ENCODE data around the gene ZNF248.

ZNF248 gene

DNA sequence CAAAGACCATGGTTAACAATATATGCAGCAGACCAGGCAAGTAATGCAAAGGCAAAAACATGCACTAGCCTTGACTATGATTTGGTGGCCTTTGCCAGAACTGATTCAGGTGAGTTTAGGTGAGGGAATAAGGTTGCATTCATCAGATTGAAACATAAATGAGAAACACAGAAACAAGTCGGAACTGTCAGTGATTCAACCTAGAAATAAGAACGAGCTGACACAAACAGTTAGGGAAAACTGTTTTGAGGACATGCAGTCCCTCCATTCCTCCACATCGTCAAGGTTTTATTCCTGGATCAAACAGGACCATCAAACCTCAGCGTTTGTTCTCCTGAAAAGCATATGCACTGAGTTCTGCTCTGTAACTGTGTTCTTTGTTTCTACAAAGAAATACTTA lies 1.8 kb downstream of the ZNF248 start:
- TF ChIP-seq CTCF (IDR thresholded peaks at IDR 0.05; ENCODE audit: poor library complexity, severe bottlenecking): no peak
- Histone ChIP-seq H3K4me3 (ENCODE audit: severe bottlenecking) (no peak overlapping the region), H3K9me3 (ENCODE audit: severe bottlenecking) (no peaks in the 10 kb centered on the region), H3K36me3 (ENCODE audit: low read depth) (peaks cover 11% of the 10 kb centered on the region), H3K27me3 (ENCODE audit: insufficient read depth, poor library complexity, severe bottlenecking) (no peaks in the 10 kb centered on the region), H3K27ac (ENCODE audit: poor library complexity, severe bottlenecking) (no peak overlapping the region), H3K4me1 (ENCODE audit: insufficient read depth, poor library complexity, severe bottlenecking) (peaks cover 16% of the 10 kb centered on the region)
- DNase-seq (ENCODE audit: low spot score) (no peak), ATAC-seq (ENCODE audit: low read depth) (no peak)

DNA sequence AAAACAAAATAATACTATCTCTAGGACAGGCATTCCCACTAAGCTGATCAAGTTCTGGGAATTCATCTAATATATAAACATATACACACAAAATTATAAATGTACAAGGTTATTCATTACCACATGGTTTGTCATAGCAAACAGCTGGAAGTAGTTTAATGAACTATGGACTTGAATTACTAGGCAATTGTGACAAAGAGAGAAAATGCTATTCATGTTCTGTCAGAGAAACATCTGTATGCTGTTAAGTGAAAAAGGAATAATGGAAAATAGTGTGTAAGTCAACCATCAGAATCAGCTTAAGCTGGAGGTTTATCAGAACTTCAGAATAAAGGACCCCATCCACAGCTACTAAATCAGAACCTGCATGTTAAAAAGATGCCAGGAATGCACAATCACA lies 2.8 kb downstream of the ZNF248 start:
- no peak for TF ChIP-seq CTCF (IDR thresholded peaks at IDR 0.05; ENCODE audit: poor library complexity, severe bottlenecking)
- no peak overlapping the region for H3K27ac ChIP-seq (ENCODE audit: poor library complexity, severe bottlenecking)
- peaks cover 11% of the 10 kb centered on the region for H3K36me3 ChIP-seq (ENCODE audit: low read depth)
- peaks cover 16% of the 10 kb centered on the region for H3K4me1 ChIP-seq (ENCODE audit: insufficient read depth, poor library complexity, severe bottlenecking)
- no peaks in the 10 kb centered on the region for H3K27me3 ChIP-seq (ENCODE audit: insufficient read depth, poor library complexity, severe bottlenecking)
- ATAC-seq (ENCODE audit: low read depth) (no peak), DNase-seq (ENCODE audit: low spot score) (no peak)
- no peak overlapping the region for H3K4me3 ChIP-seq (ENCODE audit: severe bottlenecking)
- H3K9me3 ChIP-seq (ENCODE audit: severe bottlenecking): no peaks in the 10 kb centered on the region

GRCh38 chr10:37844644-37845043 lies 12.8 kb downstream of the ZNF248 start:
- peaks cover 3% of the 10 kb centered on the region; the same call in 1 of the 2 replicates for H3K36me3 ChIP-seq (ENCODE audit: low read depth)
- no peak for TF ChIP-seq CTCF (IDR thresholded peaks at IDR 0.05; ENCODE audit: poor library complexity, severe bottlenecking)
- no peak for ATAC-seq (ENCODE audit: low read depth)
- DNase-seq (ENCODE audit: low spot score): no peak
- H3K4me1 ChIP-seq (ENCODE audit: insufficient read depth, poor library complexity, severe bottlenecking): no peaks in the 10 kb centered on the region
- no peaks in the 10 kb centered on the region for H3K27me3 ChIP-seq (ENCODE audit: insufficient read depth, poor library complexity, severe bottlenecking)
- no peak overlapping the region for H3K27ac ChIP-seq (ENCODE audit: poor library complexity, severe bottlenecking)
- no peaks in the 10 kb centered on the region for H3K9me3 ChIP-seq (ENCODE audit: severe bottlenecking)
- H3K4me3 ChIP-seq (ENCODE audit: severe bottlenecking): no peak overlapping the region

GRCh38 chr10:37839243-37839642 lies 18.2 kb downstream of the ZNF248 start:
- Histone ChIP-seq H3K36me3 (ENCODE audit: low read depth) (peaks cover 33% of the 10 kb centered on the region), H3K9me3 (ENCODE audit: severe bottlenecking) (no peaks in the 10 kb centered on the region), H3K4me1 (ENCODE audit: insufficient read depth, poor library complexity, severe bottlenecking) (no peaks in the 10 kb centered on the region), H3K27ac (ENCODE audit: poor library complexity, severe bottlenecking) (no peak overlapping the region), H3K27me3 (ENCODE audit: insufficient read depth, poor library complexity, severe bottlenecking) (no peaks in the 10 kb centered on the region), H3K4me3 (ENCODE audit: severe bottlenecking) (no peak overlapping the region)
- ATAC-seq (ENCODE audit: low read depth) (no peak), DNase-seq (ENCODE audit: low spot score) (no peak)
- no peak for TF ChIP-seq CTCF (IDR thresholded peaks at IDR 0.05; ENCODE audit: poor library complexity, severe bottlenecking)

GRCh38 chr10:37831495-37832333 lies 25.7 kb downstream of the ZNF248 start:
- Histone ChIP-seq H3K4me3 (ENCODE audit: severe bottlenecking) (no peak overlapping the region), H3K27me3 (ENCODE audit: insufficient read depth, poor library complexity, severe bottlenecking) (no peaks in the 10 kb centered on the region), H3K9me3 (ENCODE audit: severe bottlenecking) (peaks cover 10% of the 10 kb centered on the region), H3K36me3 (ENCODE audit: low read depth) (peaks cover 57% of the 10 kb centered on the region), H3K4me1 (ENCODE audit: insufficient read depth, poor library complexity, severe bottlenecking) (no peaks in the 10 kb centered on the region), H3K27ac (ENCODE audit: poor library complexity, severe bottlenecking) (no peak overlapping the region)
- no peak for TF ChIP-seq CTCF (IDR thresholded peaks at IDR 0.05; ENCODE audit: poor library complexity, severe bottlenecking)
- ATAC-seq (ENCODE audit: low read depth) (no peak), DNase-seq (ENCODE audit: low spot score) (no peak)
